ENCODE results near the gene TUBGCP3. TPM values are rescaled to one million over a fixed set of nuclear protein-coding genes. Genes with fewer than 3 reads are reported as not detected.
"Not testable (repeated sequence)": the region's sequence is repeated elsewhere in the genome, so short reads cannot be mapped to it uniquely, and the experiment has no call there.

The TUBGCP3 gene
- total RNA-seq, 6 experiments from 2014 or later: 16.5 to 28.5 (median 25.6) TPM

DNA sequence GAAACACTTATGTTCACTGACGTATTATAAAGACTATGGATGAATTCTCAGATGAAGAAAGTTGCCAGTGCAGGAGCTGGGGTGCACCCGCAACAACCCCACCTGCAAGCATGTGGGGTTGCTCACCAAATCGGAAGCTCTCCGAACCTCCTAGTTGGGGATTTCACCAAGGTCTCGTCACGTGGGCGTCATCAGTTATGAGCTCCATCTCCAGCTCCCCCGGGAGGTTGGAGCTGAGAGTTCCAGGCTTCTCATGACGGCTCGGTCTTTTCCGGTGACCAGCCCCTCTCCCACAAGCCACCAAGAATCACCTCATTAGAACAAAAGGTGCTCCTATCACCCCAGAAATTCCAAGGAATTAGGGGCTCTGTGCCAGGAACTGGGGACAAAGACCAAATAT is 46.1 kb upstream of the TUBGCP3 start:
- no peak overlapping the region for H3K27ac Mint-ChIP-seq
- H3K9me3 Mint-ChIP-seq: no peaks in the 10 kb centered on the region
- no peak overlapping the region for H3K4me3 Mint-ChIP-seq
- no peak for DNase-seq
- peaks cover 20% of the 10 kb centered on the region; the same call in 1 of the 2 replicates for H3K27me3 Mint-ChIP-seq (ENCODE audit: insufficient read depth)
- no peaks in the 10 kb centered on the region for H3K4me1 Mint-ChIP-seq (ENCODE audit: low read depth)
- H3K36me3 Mint-ChIP-seq (ENCODE audit: low read depth): no peaks in the 10 kb centered on the region
- TF ChIP-seq, protein P1, sequence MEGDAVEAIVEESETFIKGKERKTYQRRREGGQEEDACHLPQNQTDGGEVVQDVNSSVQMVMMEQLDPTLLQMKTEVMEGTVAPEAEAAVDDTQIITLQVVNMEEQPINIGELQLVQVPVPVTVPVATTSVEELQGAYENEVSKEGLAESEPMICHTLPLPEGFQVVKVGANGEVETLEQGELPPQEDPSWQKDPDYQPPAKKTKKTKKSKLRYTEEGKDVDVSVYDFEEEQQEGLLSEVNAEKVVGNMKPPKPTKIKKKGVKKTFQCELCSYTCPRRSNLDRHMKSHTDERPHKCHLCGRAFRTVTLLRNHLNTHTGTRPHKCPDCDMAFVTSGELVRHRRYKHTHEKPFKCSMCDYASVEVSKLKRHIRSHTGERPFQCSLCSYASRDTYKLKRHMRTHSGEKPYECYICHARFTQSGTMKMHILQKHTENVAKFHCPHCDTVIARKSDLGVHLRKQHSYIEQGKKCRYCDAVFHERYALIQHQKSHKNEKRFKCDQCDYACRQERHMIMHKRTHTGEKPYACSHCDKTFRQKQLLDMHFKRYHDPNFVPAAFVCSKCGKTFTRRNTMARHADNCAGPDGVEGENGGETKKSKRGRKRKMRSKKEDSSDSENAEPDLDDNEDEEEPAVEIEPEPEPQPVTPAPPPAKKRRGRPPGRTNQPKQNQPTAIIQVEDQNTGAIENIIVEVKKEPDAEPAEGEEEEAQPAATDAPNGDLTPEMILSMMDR (IDR thresholded peaks at IDR 0.05): no peak

GRCh38 chr13:112630226-112630625 is 42.3 kb upstream of the TUBGCP3 start:
- H3K36me3 Mint-ChIP-seq (ENCODE audit: low read depth); H3K9me3 Mint-ChIP-seq; H3K4me3 Mint-ChIP-seq; H3K4me1 Mint-ChIP-seq (ENCODE audit: low read depth); H3K27ac Mint-ChIP-seq; DNase-seq: not testable (repeated sequence)
- H3K27me3 Mint-ChIP-seq (ENCODE audit: insufficient read depth): peaks cover 19% of the 10 kb centered on the region

DNA sequence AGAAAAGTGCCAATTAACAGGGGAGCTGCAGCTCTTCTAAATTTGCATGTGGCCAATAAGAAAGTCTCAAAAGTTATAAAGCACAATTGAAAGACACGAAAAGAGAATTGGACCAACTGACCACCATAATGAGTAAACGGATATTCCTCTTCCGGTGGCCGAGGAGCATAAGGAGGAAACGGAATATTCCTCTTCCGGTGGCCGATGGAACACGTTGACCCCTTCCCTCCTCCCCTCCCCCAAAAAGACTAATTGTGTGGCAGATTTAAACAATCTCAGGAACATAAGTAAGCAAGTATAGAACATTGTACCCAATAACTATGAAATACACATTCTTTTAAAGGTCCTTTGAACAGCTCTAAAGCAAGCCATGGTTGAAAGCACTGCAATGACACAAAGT is 41.2 kb upstream of the TUBGCP3 start:
- peaks cover 18% of the 10 kb centered on the region for H3K27me3 Mint-ChIP-seq (ENCODE audit: insufficient read depth)
- H3K4me1 Mint-ChIP-seq (ENCODE audit: low read depth): no peaks in the 10 kb centered on the region
- H3K36me3 Mint-ChIP-seq (ENCODE audit: low read depth): no peaks in the 10 kb centered on the region
- no peaks in the 10 kb centered on the region for H3K9me3 Mint-ChIP-seq
- DNase-seq: no peak
- TF ChIP-seq, protein P1 (IDR thresholded peaks at IDR 0.05): no peak
- H3K27ac Mint-ChIP-seq: no peak overlapping the region
- H3K4me3 Mint-ChIP-seq: no peak overlapping the region

GRCh38 chr13:112627613-112628012 is 39.7 kb upstream of the TUBGCP3 start:
- not testable (repeated sequence) for H3K27ac Mint-ChIP-seq; H3K36me3 Mint-ChIP-seq (ENCODE audit: low read depth); H3K4me1 Mint-ChIP-seq (ENCODE audit: low read depth); H3K9me3 Mint-ChIP-seq; DNase-seq; H3K4me3 Mint-ChIP-seq
- H3K27me3 Mint-ChIP-seq (ENCODE audit: insufficient read depth): peaks cover 33% of the 10 kb centered on the region

- DNase-seq: no peak
- no peaks in the 10 kb centered on the region for H3K36me3 Mint-ChIP-seq (ENCODE audit: low read depth)
- no peaks in the 10 kb centered on the region for H3K4me1 Mint-ChIP-seq (ENCODE audit: low read depth)
- no peaks in the 10 kb centered on the region for H3K9me3 Mint-ChIP-seq
- no peak overlapping the region for H3K27ac Mint-ChIP-seq
- peaks cover 34% of the 10 kb centered on the region for H3K27me3 Mint-ChIP-seq (ENCODE audit: insufficient read depth)
- TF ChIP-seq, protein P1 (IDR thresholded peaks at IDR 0.05): no peak
- no peak overlapping the region for H3K4me3 Mint-ChIP-seq
Observed at GRCh38 chr13:112627161-112627560, 39.2 kb upstream of the TUBGCP3 start.

GRCh38 chr13:112626761-112627160 is 38.8 kb upstream of the TUBGCP3 start:
- TF ChIP-seq, protein P1 (IDR thresholded peaks at IDR 0.05): no peak
- H3K27me3 Mint-ChIP-seq (ENCODE audit: insufficient read depth): peaks cover 34% of the 10 kb centered on the region
- DNase-seq: no peak

GRCh38 chr13:112626124-112626523 is 38.2 kb upstream of the TUBGCP3 start:
- H3K4me1 Mint-ChIP-seq (ENCODE audit: low read depth): no peaks in the 10 kb centered on the region
- no peaks in the 10 kb centered on the region for H3K36me3 Mint-ChIP-seq (ENCODE audit: low read depth)
- TF ChIP-seq, protein P1 (IDR thresholded peaks at IDR 0.05): no peak
- DNase-seq: no peak
- no peak overlapping the region for H3K4me3 Mint-ChIP-seq
- no peaks in the 10 kb centered on the region for H3K9me3 Mint-ChIP-seq
- peaks cover 34% of the 10 kb centered on the region for H3K27me3 Mint-ChIP-seq (ENCODE audit: insufficient read depth)
- H3K27ac Mint-ChIP-seq: no peak overlapping the region

More at GRCh38 chr13:112626761-112627160, 38.8 kb upstream of the TUBGCP3 start:
- H3K36me3 Mint-ChIP-seq (ENCODE audit: low read depth): no peaks in the 10 kb centered on the region
- no peak overlapping the region for H3K4me3 Mint-ChIP-seq
- H3K4me1 Mint-ChIP-seq (ENCODE audit: low read depth): no peaks in the 10 kb centered on the region
- no peaks in the 10 kb centered on the region for H3K9me3 Mint-ChIP-seq
- H3K27ac Mint-ChIP-seq: no peak overlapping the region
